Measurements from ENCODE around the gene MRPL41.
"Not testable (repeated sequence)": the region's sequence is repeated elsewhere in the genome, so short reads cannot be mapped to it uniquely, and the experiment has no call there.

The MRPL41 gene

GRCh38 chr9:137522746-137523455 lies 28.8 kb upstream of the MRPL41 start:
- no peak for DNase-seq

GRCh38 chr9:137524161-137524980 lies 27.3 kb upstream of the MRPL41 start:
- DNase-seq = no peak

DNA sequence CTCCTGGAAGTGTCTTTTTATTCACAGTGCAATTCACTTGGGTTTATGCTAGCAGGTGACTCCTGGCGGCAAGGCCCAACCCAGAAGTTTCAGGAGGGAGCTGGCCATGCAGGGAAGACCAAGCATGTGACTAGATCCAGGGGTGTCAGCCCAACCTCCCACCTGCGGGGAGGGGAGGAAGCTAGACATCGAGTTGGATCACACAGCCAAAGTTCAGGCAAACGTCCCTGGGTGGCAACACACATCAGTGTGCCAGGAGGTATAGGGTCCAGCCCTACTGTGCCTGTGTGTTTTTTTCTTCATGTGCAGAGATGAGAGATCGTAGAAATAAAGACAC lies 26.7 kb upstream of the MRPL41 start:
- no peak for DNase-seq

- DNase-seq = no peak
Observed at GRCh38 chr9:137530331-137530730, 21.3 kb upstream of the MRPL41 start.

- DNase-seq = no peak
Observed at GRCh38 chr9:137531099-137531765, 20.4 kb upstream of the MRPL41 start.

- not testable (repeated sequence) for DNase-seq
Observed at GRCh38 chr9:137532891-137533468, 18.7 kb upstream of the MRPL41 start.

- peak; percentile 32 for DNase-seq
Observed at GRCh38 chr9:137534256-137535119, 17.2 kb upstream of the MRPL41 start.

DNA sequence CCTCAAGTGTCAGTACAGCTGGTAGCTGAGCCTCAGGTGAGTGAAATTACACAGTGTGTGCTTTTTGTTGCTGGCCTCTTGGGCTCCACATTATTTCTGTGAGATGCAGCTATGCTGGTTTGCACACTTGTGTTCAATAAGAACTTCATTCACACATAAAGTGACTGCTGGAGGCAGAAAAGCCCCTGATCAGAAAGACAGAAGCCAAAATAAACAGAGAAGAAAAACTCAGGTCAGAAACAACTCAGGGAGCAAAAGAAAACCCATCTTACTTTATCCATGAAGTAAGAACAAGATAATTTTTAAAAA lies 16.6 kb upstream of the MRPL41 start:
- no peak for DNase-seq

DNA sequence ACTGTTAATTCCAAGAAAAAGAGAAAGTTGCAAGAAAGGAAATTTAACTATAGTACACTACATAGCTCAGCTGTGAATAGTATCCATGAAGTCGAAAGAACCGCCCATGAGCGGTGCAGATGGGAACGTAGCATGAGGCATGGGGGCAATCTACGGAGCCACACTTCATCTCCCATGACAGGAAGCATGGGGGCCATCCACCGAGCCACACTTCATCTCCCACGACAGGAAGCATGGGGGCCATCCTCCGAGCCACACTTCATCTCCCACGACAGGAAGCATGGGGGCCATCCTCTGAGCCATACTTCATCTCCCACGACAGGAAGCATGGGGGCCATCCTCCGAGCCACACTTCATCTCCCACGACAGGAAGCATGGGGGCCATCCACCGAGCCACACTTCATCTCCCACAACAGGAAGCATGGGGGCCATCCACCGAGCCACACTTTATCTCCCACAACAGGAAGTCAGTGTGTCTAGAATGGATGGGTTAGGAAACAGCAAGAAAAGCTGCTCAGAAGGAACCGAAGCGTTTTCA lies 15.0 kb upstream of the MRPL41 start:
- peak; percentile 18 for DNase-seq

DNA sequence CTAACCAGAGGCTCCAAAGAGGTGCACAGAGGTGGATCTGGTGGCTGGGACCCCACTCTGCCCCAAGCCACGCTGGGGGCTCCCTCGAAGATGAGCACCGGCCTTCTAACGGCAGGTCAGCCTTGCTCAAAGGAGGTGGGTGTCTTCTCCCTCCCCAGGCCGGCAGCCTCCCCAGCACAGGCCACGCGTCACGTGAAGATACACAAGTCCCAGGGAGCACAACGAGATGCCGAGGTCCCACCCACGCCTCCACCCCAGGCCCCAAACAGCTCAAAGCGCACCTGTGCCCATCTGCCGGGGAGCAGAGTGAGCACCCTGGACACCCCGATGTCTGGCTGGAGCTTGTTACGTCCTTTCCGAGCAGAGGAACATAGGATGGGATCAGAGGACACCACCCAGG lies 13.6 kb upstream of the MRPL41 start:
- DNase-seq = no peak

DNA sequence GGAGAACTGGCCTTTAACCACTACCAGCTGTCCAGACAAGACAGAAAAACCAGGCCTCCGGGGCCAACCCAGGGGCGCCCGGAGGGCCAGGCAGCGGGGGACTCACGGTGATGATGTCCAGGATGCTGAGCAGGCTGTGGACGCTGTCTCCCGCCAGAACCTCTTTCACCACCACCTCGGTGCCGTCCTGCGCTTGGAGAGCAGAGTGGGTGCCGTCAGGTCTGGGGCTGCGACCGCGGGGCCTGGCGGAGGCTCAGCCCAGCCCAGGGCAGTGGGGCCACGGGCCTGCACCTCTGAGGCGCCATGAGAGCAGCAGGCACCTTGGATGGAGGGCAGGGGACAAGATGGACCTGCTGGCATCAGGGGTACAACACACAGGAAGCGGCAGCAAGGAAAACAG lies 11.1 kb upstream of the MRPL41 start:
- DNase-seq = no peak

DNA sequence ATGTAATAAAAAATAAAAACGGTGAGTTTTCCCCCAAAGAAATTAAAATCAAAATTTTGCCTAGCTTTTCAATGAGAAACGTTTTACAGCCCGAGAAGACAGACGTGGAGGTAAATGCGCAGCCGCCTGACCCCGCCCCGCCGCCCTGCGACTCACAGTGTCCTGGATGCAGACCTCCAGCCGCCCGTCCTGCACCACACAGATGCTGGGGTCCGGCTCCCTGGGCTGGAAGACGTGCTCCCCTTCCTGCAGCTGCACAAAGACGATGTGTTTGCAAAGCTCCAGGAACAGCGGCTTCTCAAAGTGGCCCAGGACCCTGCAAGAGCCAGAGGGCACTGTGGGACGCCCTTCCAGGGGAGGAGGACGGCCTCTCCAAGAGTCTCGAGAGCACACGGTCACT lies 9.2 kb upstream of the MRPL41 start:
- no peak for DNase-seq

DNA sequence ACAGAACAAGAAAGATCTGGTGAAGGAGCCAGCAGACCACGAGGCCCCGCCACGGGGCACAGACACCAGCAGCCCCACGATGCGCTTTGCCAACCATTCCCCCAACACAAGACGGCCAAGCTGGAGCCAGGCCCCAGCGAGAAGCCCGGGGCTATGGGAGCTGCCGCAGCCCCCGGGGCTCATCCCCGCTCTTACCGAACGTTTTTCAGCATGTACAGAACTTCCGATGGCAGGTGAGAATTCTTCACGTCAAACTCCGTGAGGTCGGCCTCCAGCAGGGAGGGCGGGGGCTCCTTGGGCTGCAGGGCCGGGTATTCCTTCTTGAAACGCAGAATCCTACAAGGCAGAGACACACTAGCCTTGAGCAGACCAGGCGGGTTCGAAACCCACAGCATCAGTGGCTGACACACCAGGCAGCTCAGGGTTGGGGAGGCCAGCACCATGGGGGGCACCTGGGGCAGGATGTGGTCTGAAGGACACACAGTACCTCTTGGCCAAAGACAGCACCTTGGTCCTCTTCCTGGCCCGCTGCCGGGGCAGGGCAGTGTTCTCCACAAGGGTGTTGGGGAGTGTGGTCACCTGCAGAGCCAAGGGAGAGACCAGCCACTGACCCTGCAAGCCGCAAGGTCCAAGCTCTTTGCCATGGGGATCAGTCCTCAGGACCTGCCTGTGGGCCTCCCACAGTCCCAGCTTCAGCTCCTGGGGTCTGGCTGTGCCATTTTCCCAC lies 8.3 kb upstream of the MRPL41 start:
- no peak for DNase-seq

GRCh38 chr9:137544176-137544760 lies 7.4 kb upstream of the MRPL41 start:
- no peak for DNase-seq

DNA sequence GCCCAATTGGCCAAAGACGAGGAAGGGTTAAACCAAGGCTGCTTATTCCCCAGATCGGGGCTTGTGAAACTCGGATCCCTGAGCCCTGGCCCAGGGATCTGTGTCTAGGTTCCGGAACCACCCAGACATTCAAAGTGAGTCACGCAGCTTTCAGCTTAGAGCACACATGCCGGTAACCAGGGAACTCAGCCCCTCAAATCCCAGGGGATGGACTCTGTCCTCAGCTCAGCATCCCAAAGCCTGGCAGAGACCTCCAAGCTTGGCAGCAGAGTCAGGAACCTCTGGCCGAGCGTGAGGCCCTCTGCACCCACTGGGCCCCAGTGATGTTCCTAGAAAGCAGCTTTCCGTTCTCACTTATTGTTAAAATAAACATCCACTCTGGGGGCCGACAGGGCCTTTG lies 6.6 kb upstream of the MRPL41 start:
- DNase-seq = no peak

- DNase-seq = no peak
Observed at GRCh38 chr9:137547687-137548543, 3.8 kb upstream of the MRPL41 start.

- DNase-seq = peak; percentile 66
Observed at GRCh38 chr9:137550231-137550621, 1.5 kb upstream of the MRPL41 start, which contains the start of gene PNPLA7. Gene PNPLA7, minus strand, starts transcription at chr9:137550402. Its CDS starts 205 bp downstream, at chr9:137550197.

GRCh38 chr9:137550958-137551263 lies 768 bp upstream of the MRPL41 start:
- not testable (repeated sequence) for DNase-seq

GRCh38 chr9:137552022-137552768 lies 516 bp downstream of the MRPL41 start:
- peak; percentile 39 for DNase-seq

DNA sequence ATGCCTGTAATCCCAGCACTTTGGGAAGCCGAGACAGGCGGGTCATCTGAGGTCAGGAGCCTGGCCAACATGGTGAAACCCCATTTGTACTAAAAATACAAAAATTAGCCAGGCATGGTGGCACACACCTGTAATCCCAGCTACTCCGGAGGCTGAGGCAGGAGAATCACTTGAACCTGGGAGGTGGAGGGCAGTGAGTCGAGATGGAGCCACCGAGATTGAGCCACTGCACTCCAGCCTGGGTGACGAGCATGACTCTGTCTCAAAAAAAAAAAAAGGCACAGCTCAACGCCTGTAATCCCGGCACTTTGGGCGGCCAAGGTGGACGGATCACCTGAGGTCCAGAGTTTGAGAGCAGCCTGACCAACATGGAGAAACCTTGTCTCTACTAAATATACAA lies 2.0 kb downstream of the MRPL41 start:
- DNase-seq = not testable (repeated sequence)

Data from stimulated activated CD4-positive, alpha-beta T cell treated with anti-CD3 and anti-CD28 coated beads, Interleukin-15, amount 100 ng/mL, for 24 hours (primary cell).